D721Med (cell line): ENCODE results near the gene UBE2E3.

ENCODE experiments used
- DNase-seq: peaks from one replicate; pipeline ENCODE4 v3.0.0; 2011; ENCODE audit warnings: low spot score; ENCODE audit not compliant: insufficient read length
- FAIRE-seq: peaks from 2 replicates; lab custom pipeline; 2011; peaks lifted over from hg19 to GRCh38; lab: Jason Lieb, UNC
- TF ChIP-seq, protein P1 (sequence below): IDR thresholded peaks from 2 replicates; pipeline ENCODE4 v1.5.1; 2012; ENCODE audit warnings: mild to moderate bottlenecking, control low read depth; ENCODE audit not compliant: insufficient read depth; ENCODE audit errors: missing control alignments

UBE2E3 gene

DNA sequence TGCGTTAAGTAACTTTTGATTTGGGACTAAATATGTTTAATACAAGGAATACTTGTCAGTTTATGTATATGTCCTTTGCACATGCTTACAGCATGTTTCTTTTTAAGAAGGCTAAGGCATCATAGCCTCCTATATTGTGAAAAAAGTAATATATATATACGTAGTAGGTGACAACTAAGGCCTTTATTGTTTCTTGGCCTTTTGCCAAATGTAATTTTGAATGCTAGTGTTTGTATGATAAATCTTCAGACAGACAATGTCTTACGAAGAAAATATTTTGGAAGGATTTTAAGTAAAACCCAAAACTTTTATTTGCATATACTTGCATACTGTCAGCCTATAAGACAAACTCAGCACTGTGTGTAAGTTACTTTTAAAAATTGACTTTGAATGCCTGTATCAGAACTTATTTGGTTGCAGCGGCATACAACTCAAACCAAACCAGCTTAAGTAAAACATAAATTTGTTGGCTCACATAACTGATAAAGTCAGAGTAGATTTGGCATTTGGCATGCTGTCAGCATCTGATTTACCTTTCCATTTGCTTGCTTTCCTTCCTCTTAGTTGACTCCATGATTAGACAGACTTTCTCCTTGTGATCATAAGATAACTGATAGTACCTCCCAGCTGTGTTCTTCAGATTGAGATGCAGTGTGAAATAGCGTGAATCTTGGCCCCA lies 24.4 kb downstream of the UBE2E3 start:
- TF ChIP-seq, protein P1, sequence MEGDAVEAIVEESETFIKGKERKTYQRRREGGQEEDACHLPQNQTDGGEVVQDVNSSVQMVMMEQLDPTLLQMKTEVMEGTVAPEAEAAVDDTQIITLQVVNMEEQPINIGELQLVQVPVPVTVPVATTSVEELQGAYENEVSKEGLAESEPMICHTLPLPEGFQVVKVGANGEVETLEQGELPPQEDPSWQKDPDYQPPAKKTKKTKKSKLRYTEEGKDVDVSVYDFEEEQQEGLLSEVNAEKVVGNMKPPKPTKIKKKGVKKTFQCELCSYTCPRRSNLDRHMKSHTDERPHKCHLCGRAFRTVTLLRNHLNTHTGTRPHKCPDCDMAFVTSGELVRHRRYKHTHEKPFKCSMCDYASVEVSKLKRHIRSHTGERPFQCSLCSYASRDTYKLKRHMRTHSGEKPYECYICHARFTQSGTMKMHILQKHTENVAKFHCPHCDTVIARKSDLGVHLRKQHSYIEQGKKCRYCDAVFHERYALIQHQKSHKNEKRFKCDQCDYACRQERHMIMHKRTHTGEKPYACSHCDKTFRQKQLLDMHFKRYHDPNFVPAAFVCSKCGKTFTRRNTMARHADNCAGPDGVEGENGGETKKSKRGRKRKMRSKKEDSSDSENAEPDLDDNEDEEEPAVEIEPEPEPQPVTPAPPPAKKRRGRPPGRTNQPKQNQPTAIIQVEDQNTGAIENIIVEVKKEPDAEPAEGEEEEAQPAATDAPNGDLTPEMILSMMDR = no peak
- no peak for DNase-seq
- FAIRE-seq = peak; percentile 53

DNA sequence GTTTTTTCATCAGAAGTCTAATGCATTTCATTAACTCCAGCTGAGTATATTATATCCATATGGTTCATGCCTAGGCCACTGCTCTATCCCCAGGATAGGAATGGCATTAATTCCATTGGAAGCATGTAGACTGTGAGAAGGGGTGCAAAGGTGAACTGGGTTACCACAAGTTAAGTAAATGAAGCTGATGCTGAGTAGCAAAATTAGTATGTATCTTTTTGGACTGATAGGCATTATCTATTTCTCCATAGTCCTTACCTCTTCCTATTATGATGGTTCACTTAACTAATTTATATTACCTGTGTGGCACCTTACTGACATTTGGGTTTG lies 24.9 kb downstream of the UBE2E3 start:
- FAIRE-seq (no peak), DNase-seq (no peak)
- TF ChIP-seq, protein P1 = no peak

DNA sequence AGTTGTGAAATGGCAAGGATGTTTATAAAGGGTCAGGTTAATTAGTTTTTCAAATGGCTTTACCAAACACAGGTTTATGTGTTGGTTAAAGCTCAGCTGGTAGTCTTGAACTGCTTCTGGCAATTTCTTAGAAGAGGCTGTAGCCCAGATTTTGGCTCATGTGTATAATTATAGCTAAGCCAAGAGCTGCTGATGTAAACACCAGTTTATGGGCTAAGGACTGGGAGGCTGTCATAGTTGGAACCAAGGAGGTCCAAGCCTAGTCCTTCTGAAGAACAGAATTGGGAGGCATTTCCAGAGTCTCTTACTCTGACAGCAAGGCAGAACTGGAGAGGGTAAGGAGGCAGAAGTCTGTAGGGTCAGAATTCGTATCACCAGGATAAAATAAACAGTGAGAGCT lies 25.4 kb downstream of the UBE2E3 start:
- TF ChIP-seq, protein P1 = no peak
- DNase-seq (no peak), FAIRE-seq (no peak)

DNA sequence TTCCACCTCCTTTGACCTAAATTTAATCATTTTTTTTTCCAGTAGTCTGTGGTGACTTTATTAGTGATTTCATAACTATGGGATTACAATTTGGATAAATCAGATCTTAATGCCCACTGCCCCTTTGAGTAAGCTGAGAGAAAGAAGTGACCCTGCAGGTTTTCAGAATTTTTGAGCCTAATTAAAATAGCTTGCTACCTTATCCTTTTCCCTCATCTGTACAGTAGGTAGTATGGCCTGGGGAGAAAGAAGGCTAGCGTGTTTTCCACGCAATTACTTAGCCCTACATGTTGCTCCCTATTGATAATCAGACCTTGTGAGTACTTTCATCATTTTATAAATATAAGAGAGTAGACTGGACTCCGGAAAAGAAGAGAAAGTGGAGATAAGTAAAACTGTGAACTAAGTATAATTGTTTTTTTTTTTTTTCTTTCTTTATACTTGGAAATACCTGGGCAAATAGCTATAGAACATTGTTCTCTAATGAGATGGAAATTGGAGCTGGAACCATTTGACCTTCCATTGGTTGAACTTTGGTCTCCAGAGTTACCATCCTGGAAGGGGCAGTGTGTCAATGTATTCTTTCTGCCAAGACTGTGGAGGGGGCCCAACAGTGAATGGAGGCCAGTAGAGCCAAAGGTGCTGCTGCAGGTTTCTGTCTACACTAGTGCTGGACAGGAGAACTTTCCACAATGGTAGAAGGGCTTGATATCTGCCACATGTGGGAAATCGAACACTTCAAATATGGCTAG lies 26.9 kb downstream of the UBE2E3 start:
- FAIRE-seq (no peak), DNase-seq (no peak)
- TF ChIP-seq, protein P1 = no peak

DNA sequence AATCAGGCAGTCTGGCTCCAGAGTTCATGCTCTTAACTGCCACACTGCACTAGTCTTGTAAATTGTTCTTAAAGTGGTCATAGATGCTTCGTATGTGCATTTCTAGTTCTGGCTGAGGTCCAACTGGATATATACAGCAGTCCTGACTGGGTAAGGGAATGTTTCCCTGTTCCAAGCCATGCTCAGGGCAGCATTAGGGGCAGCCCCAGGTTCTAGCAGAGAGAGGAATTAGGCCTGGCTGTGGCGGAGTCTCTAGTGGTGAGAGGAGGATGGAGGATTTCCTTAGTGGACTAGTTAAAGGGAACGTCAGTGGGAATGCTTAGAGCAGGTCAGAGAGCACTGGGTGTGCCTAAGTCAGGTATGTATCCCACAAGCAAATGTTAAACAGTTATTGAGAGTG lies 28.0 kb downstream of the UBE2E3 start:
- DNase-seq (no peak), FAIRE-seq (no peak)
- TF ChIP-seq, protein P1 = no peak

DNA sequence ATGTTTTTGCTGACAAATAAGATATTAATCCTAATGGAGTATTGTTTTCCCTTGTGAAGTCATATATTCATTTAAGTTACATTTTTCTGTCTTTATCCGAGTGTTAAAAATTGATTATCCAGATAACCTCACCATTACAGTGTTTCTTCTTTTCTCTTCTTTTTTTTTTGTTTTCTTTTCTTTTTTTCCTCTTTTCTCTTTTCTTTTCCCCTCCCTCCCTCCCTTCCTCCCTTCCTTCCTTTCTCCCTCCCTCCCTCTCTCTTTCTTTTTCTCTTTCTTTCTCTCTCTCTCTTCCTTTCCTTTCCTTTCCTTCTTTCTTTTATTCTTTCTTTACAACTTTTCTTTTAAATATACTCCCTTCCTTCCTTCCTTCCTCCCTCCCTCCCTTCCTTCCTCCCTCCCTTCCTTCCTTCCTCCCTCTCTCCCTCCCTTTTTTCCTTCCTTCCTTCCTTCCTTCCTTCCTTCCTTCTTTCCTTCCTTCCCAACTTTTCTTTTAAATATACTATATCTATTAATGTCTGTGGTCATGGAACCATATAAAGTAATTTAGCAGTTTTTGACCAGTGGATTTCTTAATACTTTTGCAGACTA lies 40.9 kb downstream of the UBE2E3 start:
- DNase-seq (no peak), FAIRE-seq (no peak)
- TF ChIP-seq, protein P1 = no peak

DNA sequence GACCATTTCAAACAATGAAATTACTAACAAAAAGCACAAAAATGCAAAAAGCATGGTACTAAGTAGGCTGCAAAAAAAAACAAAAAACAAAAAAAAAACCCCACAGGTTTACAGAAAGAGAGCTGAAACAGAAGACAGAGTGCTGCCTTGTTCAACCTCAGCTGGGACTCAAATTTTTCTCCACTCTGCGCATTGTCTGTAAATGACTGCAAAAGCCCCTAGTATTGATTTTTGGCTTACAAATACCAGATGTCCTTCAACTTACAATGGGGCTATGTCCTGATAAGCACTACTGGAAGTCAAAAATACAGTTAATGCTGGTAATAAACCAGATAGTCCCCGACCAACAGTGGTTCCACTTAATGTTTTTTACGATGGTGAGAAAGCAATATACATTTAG lies 42.2 kb downstream of the UBE2E3 start:
- TF ChIP-seq, protein P1 = no peak
- no peak for DNase-seq
- no peak for FAIRE-seq
